Measurements from ENCODE around the gene E2F1.

DNA sequence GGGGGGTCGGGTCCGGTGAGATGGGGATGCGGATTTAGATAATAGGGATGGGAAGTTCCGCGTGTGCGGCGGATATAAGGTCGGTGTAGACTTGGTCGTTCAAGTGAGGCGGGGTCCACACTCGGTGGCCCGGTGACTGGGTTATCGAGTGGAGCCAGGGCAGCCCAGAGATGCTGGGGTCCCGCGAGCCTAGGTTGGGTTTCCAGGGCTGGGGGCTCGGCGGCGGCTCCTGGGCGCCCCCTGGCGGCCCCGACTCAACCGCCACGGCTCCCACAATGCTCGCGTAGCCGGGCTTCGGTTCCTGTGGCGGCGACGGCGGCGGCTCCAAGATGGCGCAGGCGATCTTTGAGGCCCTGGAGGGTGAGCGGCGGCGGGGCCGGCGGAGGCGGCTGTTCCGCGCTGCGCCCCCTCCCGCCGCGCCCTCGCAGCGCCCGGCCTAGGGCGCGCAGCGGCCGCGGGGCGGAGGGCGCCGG lies 45.5 kb upstream of the E2F1 start, which contains the start of gene ZNF341:
- TF ChIP-seq, protein P1, sequence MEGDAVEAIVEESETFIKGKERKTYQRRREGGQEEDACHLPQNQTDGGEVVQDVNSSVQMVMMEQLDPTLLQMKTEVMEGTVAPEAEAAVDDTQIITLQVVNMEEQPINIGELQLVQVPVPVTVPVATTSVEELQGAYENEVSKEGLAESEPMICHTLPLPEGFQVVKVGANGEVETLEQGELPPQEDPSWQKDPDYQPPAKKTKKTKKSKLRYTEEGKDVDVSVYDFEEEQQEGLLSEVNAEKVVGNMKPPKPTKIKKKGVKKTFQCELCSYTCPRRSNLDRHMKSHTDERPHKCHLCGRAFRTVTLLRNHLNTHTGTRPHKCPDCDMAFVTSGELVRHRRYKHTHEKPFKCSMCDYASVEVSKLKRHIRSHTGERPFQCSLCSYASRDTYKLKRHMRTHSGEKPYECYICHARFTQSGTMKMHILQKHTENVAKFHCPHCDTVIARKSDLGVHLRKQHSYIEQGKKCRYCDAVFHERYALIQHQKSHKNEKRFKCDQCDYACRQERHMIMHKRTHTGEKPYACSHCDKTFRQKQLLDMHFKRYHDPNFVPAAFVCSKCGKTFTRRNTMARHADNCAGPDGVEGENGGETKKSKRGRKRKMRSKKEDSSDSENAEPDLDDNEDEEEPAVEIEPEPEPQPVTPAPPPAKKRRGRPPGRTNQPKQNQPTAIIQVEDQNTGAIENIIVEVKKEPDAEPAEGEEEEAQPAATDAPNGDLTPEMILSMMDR (IDR thresholded peaks at IDR 0.05), result peak; percentile 83 to 94 (median 92)
- peak in 1 of 2 donors; percentile 36 for TF ChIP-seq POLR2A (IDR thresholded peaks at IDR 0.05)
